Subcutaneous abdominal adipose tissue (tissue), 5 donors: Measurements from ENCODE around the gene PRMT9.

Source experiments
- H3K27ac ChIP-seq: one replicate; pipeline ENCODE4 v1.7.0; 2013; ENCODE audit warnings: low read depth, mild to moderate bottlenecking, inconsistent platforms, low read length, moderate library complexity
- H3K27me3 ChIP-seq, 5 donors: one replicate each; pipeline ENCODE4 v1.7.0; 2013; ENCODE audit warnings: low read length in 5 of 5, inconsistent platforms in 1 of 5; ENCODE audit not compliant: control insufficient read depth in 5 of 5, insufficient read depth in 4 of 5
- H3K36me3 ChIP-seq, 5 donors: one replicate each; pipeline ENCODE4 v1.7.0; 2013; ENCODE audit warnings: low read length in 5 of 5; ENCODE audit not compliant: control insufficient read depth in 5 of 5, insufficient read depth in 5 of 5
- H3K4me1 ChIP-seq, 5 donors: one replicate each; pipeline ENCODE4 v1.7.0; 2013; ENCODE audit warnings: low read length in 5 of 5, mild to moderate bottlenecking in 3 of 5, moderate library complexity in 1 of 5; ENCODE audit not compliant: control insufficient read depth in 5 of 5, insufficient read depth in 5 of 5
- H3K4me3 ChIP-seq, 5 donors: one replicate each; pipeline ENCODE4 v1.7.0; 2013; ENCODE audit warnings: low read length in 5 of 5, low read depth in 1 of 5
- H3K9ac ChIP-seq, 5 donors: one replicate each; pipeline ENCODE4 v1.7.0; 2013; ENCODE audit warnings: low read length in 5 of 5, mild to moderate bottlenecking in 4 of 5, moderate library complexity in 3 of 5
- H3K9me3 ChIP-seq, 5 donors: one replicate each; pipeline ENCODE4 v1.7.0; 2013; ENCODE audit warnings: low read length in 5 of 5; ENCODE audit not compliant: control insufficient read depth in 5 of 5
- donor health status: healthy.
- donor health status: healthy.
- donor health status: healthy.
- donor health status: healthy.
- donor health status: healthy.

PRMT9 gene

DNA sequence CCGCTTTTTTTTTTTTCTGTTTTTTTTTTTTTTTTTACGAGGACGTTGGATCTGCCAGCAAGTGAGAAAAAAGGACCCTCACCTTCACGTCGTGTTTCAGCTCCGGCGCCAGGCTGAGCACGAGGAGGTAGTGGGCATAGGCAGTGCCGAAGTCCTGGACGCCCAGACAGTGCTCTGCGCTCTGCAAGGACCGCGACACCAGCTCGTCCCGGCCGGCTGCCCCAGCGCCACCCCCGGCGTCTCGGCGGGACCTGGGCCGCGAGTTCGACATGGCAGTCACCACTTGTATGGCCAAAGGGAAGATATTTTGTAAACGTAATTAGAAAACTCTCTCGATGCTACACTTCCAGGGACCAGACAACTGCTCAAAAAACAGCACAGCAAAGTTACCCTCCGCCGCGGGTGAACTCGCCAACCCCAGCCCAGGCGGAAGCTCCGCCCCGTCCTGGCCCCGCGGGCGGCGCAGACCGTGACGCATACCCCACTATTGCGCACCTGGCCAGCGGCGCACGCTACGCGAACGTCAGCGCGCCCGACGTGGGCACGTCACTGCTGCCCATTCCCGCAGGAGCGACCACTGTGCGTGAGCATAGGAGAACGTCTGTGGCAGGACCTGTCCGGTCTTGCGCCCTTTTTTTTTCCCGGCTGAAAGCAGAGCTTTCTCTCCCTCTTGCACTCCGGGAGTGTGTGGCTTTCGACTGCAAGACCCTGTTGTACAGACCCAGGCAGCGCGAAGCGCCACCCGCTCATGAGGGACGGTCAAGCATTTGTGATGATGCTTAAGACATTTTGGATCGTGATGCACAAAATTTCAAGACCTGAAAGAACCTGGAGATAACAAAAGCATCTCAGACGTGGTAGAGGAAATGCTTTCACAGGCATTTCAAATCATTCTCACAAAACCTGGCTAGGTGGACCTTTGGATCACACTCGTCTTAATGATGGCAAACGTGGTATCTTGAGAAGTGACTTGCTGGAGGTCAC lies at the start of gene PRMT9:
TSS of gene PRMT9 (minus strand) at position 447 of the 984 bp plus-strand sequence. CDS start at position 271, 176 bp downstream.
- H3K4me1 ChIP-seq = peaks cover 0 to 20% (median 16%) of the 10 kb centered on the region in 5 donors
- H3K9me3 ChIP-seq = no peaks in the 10 kb centered on the region
- H3K4me3 ChIP-seq = peak within 1 kb of the TSS; percentile 82 to 99 (median 91)
- peak within 1 kb of the TSS; percentile 57 to 90 (median 83) for H3K9ac ChIP-seq
- peaks cover 0 to 8% (median 5%) of the 10 kb centered on the region in 5 donors for H3K36me3 ChIP-seq
- H3K27ac ChIP-seq = peak within 1 kb of the TSS; percentile 92
- no peaks in the 10 kb centered on the region for H3K27me3 ChIP-seq

DNA sequence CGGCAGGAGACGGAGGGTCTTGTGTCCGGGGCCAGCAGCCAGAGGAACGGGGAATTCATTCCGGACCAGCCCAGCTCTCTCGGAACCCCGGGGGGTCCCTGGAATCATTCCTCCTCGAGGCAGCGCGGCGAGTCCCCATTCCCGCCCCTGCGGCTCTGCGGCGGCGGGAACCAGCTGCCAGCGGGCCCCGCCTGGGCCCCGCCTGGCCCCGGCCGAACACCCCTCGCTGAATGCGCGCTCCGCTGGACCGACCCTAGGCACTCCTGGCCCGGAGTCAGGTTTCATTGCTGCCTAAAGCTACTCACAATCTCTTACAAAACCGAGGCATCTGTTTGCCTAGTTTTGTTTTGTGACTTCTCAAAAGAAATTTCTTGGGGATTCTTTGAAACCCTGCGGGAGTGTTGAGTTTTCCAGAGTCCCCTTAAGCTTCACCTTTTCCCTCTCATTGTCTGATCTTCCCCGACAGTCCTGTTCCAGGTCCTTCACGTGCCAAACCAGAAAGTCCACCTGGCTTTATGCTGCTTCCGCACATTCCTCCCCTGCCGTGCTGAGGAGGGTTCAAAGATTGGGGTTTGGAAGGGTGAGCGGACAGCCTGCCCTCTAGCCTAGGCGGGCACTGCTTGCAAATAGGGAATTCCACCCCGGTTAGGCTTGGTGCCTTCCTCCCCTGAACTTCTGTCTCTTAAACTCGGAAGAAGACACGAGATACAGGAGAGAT lies 48.7 kb upstream of the PRMT9 start:
- no peaks in the 10 kb centered on the region for H3K9me3 ChIP-seq
- peak overlapping the region; percentile 89 to 97 (median 96) for H3K4me3 ChIP-seq
- peaks cover 3 to 54% (median 45%) of the 10 kb centered on the region in 5 donors for H3K4me1 ChIP-seq
- peak overlapping the region; percentile 97 for H3K27ac ChIP-seq
- H3K36me3 ChIP-seq = no peaks in the 10 kb centered on the region
- no peaks in the 10 kb centered on the region for H3K27me3 ChIP-seq
- peak overlapping the region; percentile 69 to 88 (median 80) for H3K9ac ChIP-seq

DNA sequence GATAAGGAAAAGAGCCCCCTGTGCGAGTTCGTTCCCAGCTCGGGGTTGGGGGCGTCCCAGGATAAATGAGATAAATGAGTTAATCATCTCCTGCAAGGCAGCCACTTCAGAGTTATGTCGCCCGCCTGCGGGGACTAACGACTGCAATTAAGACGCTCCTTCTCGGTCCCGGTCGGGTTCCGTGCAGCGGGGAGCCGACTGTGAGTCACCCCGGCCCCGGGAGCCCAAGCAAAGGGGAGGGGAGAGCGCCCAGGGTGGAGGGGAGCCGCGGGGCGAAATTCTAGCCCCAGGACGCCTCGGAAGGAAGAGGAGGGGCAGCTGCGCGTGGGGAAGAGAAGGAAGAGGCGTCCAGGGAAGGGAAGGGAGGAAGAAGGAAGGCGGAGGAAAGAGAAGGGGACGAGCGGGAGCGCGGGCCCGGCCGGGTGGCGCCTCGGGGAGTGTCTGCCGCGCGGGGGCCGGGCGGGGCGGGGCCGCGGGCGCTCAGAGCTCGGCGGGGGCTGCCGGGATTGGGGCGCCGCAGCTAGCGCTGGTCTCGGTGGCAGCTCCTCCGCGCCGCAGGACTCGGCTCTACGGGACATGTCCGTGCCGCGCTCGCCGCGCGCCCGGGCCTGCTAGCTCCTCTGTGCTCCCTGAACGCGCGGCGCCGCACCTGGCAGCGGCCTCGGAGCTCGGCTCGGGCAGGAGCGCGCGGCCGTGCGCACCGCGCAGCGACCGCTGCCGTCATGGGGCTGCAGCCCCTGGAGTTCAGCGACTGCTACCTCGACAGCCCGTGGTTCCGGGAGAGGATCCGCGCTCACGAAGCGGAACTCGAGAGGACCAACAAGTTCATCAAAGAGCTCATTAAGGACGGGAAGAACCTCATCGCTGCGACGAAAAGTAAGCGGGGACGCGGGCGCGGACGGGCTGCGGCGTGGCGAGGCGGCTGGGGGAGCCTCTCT lies 47.9 kb upstream of the PRMT9 start, which contains the start of gene ARHGAP10:
TSS of gene ARHGAP10 (plus strand) at position 509 of the 938 bp plus-strand sequence. CDS start at position 723, 214 bp downstream.
- Histone ChIP-seq H3K9ac (peak within 1 kb of the TSS; percentile 69 to 88 (median 80)), H3K27me3 (no peaks in the 10 kb centered on the region), H3K9me3 (no peaks in the 10 kb centered on the region), H3K27ac (peak within 1 kb of the TSS; percentile 97), H3K4me3 (peak within 1 kb of the TSS; percentile 89 to 97 (median 96)), H3K36me3 (no peaks in the 10 kb centered on the region), H3K4me1 (peaks cover 3 to 46% (median 41%) of the 10 kb centered on the region in 5 donors)

DNA sequence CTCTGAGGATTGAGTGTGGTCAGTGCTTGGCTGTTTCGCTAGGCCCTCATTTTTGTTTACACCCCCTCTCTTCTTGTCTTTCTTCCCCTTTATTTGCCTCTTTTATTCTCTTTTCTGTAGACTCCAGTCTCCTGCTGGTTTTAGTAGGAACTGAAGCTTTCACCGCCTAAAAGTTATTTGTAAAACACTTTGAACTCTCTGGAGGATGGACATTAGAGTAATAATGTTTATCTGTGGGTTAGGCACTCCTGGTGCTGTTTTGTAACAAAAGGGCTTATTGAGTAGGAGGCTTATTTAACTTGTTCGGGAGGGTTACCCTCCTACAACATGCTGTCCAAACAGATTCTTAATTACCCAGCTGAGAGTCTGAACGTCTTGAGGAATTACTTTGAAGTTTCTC lies 46.4 kb upstream of the PRMT9 start:
- H3K27me3 ChIP-seq = no peaks in the 10 kb centered on the region
- H3K9me3 ChIP-seq = no peaks in the 10 kb centered on the region
- peaks cover 1 to 34% (median 31%) of the 10 kb centered on the region in 5 donors for H3K4me1 ChIP-seq
- no peak overlapping the region for H3K27ac ChIP-seq
- H3K4me3 ChIP-seq = no peak overlapping the region
- no peak overlapping the region for H3K9ac ChIP-seq
- H3K36me3 ChIP-seq = no peaks in the 10 kb centered on the region

DNA sequence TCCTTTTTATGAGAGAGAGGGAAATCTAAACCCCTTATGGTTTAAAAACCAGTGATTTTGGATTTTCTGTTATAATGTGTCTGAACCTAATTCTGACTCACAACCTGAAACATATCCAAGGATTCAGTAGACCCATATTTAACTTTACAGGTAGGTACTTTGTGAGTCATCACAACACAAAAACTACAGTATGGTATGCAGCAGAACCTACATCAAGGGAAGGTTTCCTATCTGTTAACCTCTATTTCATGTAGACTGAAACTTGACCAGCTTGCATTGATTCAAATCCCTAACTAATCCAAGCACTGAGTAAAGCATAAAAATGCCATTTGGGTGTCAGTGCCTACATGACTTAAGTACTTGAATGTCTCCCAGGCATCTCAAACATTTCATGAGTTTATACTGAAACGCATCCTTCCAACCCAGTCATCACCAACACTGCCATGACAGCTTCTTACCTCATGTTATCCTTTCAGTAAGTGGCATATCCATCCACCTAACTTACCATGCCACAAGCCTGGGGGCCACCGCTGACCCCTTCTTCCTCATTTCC lies 43.6 kb upstream of the PRMT9 start:
- no peaks in the 10 kb centered on the region for H3K36me3 ChIP-seq
- no peak overlapping the region for H3K4me3 ChIP-seq
- no peak overlapping the region for H3K27ac ChIP-seq
- no peaks in the 10 kb centered on the region for H3K9me3 ChIP-seq
- H3K27me3 ChIP-seq = no peaks in the 10 kb centered on the region
- H3K9ac ChIP-seq = no peak overlapping the region
- H3K4me1 ChIP-seq = peaks cover 2 to 21% (median 17%) of the 10 kb centered on the region in 5 donors

DNA sequence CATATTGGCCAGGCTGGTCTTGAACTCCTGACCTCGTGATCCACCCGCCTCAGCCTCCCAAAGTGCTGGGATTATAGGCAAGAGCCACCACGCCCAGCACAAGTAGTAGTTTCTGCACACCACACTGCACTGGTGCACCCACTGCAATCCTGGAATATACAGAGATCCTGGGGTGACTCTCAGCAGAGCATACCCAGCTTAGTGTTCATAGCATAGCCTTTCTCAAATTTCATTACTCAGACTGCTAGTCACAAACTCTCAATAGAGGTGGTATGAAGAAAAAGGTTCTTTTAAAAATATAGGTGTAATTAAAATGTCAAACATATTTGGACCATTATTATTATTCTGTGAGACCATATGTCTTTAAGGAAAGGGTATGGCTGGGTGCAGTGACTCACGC lies 41.7 kb upstream of the PRMT9 start:
- Histone ChIP-seq H3K9ac (no peak overlapping the region), H3K4me1 (peaks cover 2 to 13% (median 10%) of the 10 kb centered on the region in 5 donors), H3K27me3 (no peaks in the 10 kb centered on the region), H3K4me3 (no peak overlapping the region), H3K36me3 (no peaks in the 10 kb centered on the region), H3K9me3 (no peaks in the 10 kb centered on the region), H3K27ac (no peak overlapping the region)

DNA sequence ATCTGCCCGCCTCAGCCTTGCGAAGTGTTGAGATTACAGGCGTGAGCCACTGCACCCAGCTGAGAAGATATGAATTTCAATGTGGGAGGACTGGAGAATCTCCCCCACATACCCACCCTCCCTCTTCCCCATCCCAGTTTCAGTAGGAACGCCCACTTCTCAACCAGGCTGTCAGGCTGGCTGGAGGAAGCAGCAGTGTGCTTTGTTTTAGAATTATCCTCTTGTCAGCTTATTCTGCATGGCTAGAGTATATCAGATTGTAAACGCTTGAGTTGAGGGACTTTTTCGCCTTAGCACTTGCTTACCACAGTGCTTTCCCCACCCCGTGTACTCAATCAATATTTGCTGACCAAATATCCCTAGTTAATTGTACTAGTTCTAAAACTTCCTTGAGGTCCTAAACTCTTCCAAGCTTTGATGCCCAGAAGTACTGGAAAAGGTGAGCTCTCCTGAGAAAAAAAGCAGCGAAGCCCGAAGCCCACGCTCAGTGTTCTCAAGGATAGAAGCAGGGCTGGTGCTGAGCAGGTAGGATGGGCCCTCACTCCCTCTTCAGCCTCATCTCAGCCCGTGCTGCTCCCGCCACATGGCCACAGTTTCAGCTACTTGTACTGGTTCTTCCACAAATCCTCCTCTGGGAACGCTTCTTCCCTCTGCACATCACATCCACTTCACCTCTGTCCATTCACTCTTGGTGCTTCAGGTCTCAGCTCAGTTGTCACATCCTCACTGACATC lies 40.7 kb upstream of the PRMT9 start:
- Histone ChIP-seq H3K36me3 (no peaks in the 10 kb centered on the region), H3K9ac (no peak overlapping the region), H3K27ac (no peak overlapping the region), H3K4me1 (peaks cover 2 to 13% (median 10%) of the 10 kb centered on the region in 5 donors), H3K9me3 (no peaks in the 10 kb centered on the region), H3K4me3 (no peak overlapping the region), H3K27me3 (no peaks in the 10 kb centered on the region)

DNA sequence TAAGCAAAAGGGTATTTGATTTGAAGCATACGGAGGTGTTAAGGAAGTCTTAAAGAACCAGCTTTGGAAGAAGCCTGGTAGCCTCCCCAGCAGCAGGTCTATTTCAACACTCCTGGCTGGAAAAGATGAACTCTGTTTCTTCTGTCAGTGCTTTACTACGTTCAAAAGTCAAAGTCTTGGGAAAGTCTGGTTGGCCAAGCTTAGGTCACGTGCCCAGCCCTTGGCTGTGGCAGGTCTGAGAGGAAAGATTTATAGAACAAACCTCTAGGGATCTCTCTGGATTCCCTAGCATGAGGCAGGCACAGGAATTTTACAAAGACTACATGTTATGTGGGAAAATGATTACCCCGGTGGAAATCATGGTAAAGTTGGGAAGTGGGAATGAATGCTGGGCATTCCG lies 39.4 kb upstream of the PRMT9 start:
- Histone ChIP-seq H3K36me3 (no peaks in the 10 kb centered on the region), H3K4me1 (peaks cover 2 to 15% (median 10%) of the 10 kb centered on the region in 5 donors), H3K27ac (peak overlapping the region; percentile 82), H3K9me3 (no peaks in the 10 kb centered on the region), H3K9ac (peak overlapping the region in 1 of 5 donors; percentile 48), H3K4me3 (no peak overlapping the region), H3K27me3 (no peaks in the 10 kb centered on the region)
